OCI-LY7 (cell line): ENCODE measurements around the gene CTTNBP2.

ENCODE experiments used
- CTCF ChIP-seq: fragments of 200-600 bp; sonication (generic); conservative IDR thresholded peaks from 2 replicates; pipeline ENCODE4 v1.5.1; 2014; ENCODE audit warnings: mild to moderate bottlenecking, antibody characterized with exemption, low read length, moderate library complexity, mixed read lengths
- EZH2phosphoT487 ChIP-seq: fragments of 200-600 bp; sonication (generic); IDR thresholded peaks from 2 replicates; pipeline ENCODE4 v1.6.1; 2018; ENCODE audit warnings: low read depth, borderline replicate concordance, mild to moderate bottlenecking, mixed run types, antibody characterized with exemption, low read length, moderate library complexity, mixed read lengths

- TF ChIP-seq CTCF (no peak), EZH2phosphoT487 (no peak)
These were observed 209.2 kb downstream of the CTTNBP2 start for GRCh38 chr7:117664047-117664446.
